ENCODE data around the gene SCLY.

- no peak for TF ChIP-seq POLR2A (IDR thresholded peaks at IDR 0.05; ENCODE audit: low read length)
- TF ChIP-seq RAD21 (conservative IDR thresholded peaks at IDR 0.05 in 1 of 2, IDR thresholded peaks at IDR 0.05 in 1 of 2) = no peak
- no peak for TF ChIP-seq CTCF (IDR thresholded peaks at IDR 0.05)
- no peak for TF ChIP-seq CHD2 (IDR thresholded peaks at IDR 0.05; ENCODE audit: low read length, partially characterized antibody)
Measured at GRCh38 chr2:238066218-238066617, 5.4 kb downstream of the SCLY start.
